GM21619 (cell line): ENCODE results near the gene NPEPL1.

Experiments
- ATAC-seq: cut with Tn5 transposase; IDR thresholded peaks from one replicate; pipeline ENCODE4 v1.9.1; 2021; ENCODE audit not compliant: unreplicated experiment

NPEPL1 gene

DNA sequence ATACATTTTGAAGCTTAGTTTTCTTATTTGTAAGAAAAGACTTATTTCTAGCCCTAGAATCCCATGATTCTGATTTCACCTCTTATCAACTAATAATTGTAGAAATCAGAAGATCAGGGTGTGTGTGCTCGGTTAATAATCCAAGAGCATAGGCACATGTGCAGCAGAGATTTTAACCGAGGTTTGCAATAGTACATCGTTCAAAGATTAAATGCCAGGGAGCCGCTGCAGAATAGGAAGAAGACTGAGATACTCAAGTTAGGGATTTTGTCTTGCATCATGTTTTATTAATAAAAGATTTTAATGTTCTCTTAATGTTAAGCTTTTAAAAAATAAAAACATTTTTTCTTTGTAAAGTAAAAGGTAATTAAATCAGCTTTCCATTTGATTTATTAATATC, 34.6 kb upstream of the NPEPL1 start:
- ATAC-seq: no peak

DNA sequence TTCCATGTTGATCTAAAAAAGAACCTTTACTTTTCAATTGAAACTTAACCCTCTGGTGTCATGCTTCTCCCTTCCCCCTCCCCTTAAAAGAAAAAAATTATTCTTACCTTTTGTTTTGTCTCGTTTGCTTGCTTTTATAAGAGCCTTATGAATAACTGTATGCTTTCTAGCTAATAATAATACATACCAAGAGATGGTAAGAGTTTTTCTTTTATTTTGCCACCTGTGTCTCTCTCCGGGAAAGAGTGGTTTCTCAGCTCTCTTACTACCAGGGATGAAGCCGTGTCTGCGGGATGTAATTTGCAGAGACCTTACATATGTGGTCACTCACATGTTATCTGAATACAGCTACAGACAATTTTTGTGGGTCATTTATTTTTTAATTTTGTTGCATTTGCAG, 33.8 kb upstream of the NPEPL1 start:
- ATAC-seq: no peak

DNA sequence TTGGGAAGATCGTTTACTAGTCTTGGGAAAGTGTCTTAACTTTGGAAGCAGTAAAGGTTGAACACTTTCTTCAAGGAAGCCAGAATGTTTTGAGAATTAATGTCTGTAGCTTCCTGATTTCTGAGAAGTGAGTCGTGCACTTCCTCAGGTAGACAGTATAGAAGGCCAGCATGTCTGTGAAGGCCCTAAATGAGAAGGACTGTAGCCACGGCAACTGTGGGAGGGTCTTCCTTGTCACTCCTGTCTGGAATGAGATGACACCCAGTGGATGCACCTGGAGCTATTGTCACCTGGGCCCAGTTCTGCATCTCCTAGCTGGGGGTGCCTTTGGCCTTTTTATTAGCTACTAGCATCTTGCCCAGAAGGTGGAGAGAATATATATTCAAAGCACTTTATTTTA, 32.8 kb upstream of the NPEPL1 start:
- ATAC-seq: no peak

DNA sequence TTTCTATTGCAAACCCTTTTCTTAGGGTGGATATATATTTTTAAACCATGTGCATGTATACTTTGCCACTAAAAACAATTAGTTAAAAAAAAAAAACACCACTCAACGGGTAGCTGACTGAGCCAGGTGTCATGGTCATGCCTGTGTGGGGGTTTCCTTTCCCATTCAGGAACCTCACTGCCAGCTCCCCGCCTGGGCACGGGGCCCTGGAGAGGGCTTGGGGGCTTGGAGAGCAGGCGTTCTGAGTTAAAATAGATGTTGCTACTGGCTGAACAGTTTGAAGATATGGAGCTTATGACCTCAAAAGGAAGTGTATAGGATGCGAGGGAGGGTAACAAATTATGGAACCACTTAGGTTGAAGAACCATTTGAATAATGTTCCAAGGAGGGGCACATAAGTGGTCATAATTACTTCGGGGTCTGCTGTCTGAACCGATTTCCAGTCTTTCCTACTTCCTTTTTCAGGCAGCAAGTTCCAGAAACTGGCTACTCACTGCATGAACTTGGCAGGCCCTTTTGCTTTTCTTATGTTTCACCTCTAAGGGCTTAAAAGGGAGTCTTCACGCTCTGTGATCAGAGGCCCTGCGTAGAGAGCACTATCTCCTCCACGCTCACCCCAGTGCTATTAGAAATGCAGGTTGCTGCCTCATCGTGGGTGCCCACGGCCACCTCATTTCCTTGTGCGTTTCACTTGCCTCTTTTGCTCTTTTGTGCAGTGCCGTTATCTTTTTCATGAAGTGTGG, 31.6 kb upstream of the NPEPL1 start:
- ATAC-seq: no peak

DNA sequence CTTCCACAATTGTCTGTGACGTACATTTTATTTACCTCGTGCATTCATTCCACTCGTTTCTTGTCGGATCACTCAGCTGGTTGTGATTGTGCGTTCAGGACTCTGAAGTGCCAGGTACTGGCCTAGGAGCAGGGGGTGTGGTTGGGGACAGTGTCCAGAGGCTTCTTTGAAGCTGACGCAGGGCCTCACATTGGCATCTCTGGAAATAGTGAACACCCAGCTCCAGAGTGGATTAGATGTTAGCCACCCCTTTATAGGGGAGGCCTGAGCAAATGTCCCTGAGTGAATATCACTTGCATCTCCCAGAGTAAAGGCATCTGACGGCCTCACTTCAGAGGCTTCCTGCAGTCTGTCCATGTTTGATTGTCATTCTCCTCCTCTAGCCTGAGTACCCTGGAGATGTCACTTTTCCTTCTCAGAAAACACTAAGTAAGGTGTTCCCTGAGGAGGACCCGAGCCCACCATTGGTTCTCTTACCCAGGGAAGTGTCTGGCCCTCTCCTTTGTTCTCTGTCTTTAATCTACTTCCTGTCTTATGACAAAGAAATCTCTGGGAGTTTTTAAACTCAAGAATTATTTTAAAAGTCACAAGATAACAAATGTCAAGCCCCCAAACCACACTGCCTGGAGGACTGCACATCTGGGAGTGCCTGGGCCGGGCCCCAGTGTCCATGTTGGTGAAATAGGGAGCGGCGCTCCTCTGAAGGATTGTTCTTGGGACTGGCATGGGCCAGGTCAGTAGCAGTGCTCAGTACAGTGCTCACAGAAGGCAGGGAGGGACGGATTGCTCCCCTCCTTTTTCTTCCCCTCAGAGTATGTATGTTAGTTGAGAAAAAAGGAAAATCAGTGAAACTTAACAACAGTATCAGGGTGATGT, 30.8 kb upstream of the NPEPL1 start:
- ATAC-seq: no peak

DNA sequence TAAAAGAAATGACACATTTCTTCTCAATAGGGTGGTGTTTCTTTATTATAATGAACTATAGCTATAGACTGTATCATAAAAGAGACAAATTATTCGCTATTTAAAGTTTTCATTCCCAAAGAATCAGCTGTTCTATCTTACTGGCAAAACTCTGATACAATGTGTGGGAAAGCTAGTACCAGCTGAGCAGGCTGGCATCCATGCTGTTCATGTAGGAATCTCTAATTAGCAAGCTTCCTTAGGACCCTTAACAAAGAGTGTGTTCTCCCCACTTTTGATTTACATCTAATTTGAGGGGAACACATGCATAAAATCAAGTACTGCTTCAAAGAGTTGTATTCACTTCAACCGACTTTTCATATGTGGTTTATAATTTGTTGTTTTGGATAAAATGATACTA, 28.3 kb upstream of the NPEPL1 start:
- ATAC-seq: no peak

DNA sequence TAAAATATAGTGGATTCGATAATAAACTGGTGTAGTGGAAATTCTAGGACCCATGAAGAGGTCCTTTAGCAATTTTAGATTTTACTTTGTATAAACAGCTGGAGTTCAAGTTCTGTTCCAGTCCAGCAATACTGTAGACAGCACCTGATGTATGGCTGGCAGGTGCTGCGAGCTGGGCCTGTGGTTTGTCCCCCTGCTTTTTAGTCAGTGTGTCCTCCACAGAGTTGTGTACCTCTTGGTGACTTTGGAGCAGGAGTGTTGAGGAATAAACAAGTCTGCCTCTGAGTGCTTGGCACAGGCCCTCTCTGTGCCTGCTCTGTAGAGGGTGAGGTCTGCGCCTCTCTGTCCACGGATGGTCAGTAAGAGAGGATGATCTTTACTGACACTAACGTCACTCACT, 27.7 kb upstream of the NPEPL1 start:
- ATAC-seq: no peak

DNA sequence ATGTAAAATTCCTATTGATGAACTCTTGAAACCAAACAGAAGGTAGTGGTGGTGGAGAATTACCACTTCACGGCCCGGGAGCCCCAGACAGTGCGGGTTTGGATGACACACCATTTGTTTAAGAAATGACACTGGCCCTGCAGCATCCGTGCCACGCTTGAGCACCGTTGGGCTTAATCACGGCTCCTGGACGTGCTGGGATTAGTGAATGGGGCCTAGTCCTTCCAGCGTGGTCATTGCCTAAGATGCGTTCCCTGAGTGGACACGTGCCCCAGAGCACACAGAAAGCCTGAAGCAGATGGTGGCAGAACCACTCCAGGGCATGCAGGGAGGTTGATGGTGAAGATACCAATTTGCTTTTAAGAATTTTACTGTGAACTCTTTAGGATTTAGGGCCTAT, 27.0 kb upstream of the NPEPL1 start:
- no peak for ATAC-seq

DNA sequence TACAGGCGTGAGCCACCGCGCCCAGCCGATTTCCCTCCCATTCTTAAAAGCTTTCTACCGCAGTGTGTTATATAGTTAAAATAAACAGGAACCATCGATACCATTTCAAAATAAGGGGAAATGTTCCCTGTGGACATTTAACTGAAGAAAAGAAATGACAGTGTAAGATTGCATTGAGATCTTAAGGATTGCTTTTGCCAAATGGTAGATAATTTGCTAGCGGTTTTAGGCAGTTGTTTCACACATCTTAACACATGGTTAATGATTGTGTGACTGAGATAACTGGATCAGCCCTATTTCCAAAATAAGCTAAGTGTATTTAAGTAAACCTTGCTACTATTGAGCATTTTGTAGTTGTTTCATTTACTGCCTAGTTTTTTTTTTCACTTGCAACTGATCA, 25.9 kb upstream of the NPEPL1 start:
- ATAC-seq: no peak

DNA sequence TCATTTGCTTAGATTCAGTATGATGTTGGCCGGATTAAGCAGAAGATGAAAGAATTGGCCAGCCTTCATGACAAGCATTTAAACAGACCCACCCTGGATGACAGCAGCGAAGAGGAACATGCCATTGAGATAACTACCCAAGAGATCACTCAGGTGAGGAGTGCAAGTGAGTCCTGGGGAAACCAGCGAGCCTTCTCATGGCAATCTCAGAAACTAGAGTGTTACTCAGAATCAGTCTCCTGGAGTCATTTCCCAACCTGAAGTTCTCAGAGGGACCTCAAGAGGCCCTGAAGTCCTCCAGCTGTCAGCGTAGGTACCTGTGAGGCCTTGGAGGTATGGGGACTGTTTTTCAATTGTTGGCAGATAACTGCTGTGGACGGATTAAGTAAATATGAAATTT, 24.6 kb upstream of the NPEPL1 start:
- no peak for ATAC-seq

DNA sequence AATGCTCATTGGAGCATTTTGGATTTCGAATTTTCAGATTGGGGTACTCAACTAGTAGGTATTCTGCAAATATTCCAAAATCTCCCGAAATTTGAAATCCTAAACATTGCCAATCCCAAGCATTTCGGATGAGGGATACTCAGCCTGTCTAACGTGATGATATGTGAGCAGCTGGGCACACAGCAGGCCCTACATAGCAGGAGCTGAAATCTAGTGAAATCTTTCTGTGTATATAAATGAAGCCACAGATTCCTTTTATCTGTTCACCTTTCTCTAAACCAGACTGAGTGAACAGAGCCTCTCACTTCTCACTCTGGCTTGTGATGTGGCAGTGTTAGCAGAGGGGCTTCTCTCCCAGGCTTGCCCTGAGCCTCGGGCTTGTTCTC, 23.7 kb upstream of the NPEPL1 start:
- ATAC-seq: no peak

DNA sequence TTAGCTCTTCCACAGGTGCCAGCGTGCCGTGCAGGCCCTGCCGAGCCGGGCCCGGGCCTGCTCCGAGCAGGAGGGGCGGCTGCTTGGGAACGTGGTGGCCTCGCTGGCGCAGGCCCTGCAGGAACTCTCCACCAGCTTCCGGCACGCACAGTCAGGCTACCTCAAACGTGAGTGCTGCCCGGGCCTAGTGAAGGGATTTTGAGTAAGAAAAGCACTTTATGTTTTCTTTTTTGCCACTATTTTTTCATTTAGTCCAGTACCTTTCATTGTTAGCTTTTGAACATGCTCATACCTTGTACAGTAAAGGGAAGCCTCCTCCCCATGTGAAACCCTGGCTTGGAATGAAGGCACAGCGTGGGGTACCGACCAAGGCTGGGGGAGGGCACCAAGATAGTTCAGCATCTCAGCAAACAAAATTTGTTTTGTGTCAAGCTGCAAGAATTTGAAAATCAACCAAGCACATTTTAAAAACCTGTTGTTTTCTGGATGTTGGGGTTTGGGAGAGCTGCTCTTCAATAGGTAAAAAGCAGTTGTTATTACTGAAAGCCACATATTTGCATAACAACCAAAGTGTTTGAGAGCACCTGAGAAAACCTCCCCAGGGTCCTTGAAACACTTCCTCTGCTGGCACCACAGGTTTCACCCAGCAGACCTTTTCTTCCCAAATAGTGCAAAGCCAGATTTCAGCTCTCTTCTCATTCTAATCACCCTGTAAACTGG, 23.2 kb upstream of the NPEPL1 start:
- ATAC-seq: peak; percentile 75

DNA sequence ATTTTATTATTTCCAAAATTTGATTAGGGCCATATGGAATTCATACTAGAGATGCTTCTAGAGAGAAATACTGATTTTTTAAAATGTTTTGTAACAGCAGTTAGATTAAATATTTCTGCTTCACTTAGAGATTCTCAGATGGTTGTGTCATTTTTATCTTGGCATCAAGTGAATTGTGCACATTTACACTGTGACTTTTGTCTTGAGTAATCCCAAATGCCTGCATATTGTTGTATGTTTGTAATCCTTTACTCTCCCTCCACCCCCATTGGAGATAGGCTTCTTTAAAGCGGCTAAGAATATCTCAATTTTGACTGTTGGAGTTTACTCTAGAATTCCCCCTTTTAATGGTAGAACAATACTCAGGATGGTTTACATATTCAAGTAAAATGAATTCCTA, 22.5 kb upstream of the NPEPL1 start:
- ATAC-seq: no peak

DNA sequence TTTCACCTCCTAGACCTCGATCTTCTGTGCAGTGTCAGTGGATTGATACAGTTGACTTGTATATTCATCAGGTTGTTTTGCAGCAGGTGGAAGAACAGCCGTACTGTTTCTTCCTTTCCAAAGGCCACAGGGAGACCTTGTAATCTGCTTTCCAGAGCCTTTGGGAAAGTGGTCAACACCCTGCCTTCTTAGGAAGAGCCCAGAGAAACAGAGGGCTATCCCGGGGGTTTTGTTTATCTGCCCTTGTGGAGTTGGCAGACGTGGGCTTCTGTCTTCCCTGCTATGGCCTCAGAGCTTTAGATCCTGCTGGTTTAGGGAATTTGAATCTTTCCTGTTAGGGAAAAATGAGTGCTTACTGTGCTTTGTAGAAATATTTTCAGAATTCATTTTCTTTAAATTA, 21.9 kb upstream of the NPEPL1 start:
- ATAC-seq: no peak

DNA sequence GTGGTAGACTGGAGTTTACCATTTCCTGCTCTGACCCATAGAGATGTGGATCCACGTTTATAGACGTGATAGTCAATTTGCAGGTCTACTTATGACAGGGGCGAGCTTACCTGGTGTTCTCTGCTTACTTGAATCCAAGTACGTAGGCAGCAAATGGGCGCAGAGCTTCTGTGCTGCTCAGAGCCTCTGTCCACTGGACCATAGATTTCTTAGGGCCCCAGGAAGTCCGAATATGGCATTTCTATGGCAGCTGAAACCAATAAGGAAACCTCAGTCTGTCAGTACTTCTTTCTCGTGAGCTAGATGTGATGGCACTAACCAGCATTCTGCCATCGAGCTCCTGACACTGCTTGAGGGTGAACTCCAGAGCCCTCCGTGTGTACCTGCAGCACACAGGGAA, 19.5 kb upstream of the NPEPL1 start:
- no peak for ATAC-seq

DNA sequence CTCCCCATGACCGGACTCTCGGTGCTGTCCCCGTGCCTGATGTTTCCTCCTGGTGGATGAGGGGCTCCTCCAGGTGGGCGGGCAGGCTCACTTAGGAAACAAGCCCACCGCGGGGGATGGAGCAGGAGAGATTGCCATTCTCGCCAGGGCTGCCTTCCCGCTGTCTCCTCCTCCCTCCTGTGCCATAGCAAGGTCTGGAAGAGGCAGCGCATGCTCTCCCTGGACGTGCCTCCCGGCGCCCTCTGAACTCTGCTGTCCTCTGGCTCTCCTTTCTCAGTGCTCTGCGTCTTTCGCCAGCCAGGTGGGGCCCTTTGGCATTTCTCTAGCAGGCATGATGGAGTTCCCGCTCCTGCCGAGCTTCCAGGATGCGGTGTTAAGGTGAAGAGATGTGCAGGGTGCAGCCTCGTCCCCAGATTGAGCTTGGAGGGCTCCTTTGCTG, 17.4 kb upstream of the NPEPL1 start:
- ATAC-seq: no peak

DNA sequence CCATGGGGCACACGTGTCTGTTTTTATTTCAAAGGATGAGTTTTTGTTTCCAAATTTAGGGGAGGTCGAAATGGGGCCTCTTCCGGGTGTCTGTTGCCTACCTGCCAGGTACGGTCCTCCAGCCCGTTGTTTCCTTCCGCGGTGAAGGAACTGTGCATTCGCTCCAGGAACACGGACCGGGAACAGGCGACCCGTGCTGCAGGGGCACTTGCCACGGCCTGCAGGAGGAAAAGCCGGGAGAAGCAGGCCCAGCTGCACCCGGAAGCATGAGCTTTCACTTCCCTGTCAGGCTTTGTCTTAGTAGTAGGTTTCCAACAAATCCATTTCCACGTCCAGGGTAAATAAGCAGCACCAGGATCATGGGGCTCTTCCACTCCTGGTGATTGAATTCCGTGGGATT, 17.0 kb upstream of the NPEPL1 start:
- no peak for ATAC-seq

DNA sequence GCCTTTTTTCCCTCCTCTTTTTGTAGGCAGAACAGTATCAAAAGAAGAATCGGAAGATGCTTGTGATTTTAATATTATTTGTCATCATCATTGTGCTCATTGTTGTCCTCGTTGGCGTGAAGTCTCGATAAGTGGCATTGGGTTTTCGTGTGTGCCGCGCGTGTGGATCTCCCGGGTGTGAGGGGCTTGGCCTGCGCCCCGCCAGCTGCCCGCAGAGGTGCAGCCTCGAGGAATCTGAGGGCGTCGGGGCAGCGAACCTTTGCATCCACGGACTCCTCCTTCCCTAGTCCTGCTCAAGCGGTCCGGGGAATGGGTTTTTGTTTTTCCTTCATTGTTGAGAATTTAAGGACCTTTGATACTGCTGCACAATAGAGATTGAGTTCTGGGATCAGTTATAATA, 16.4 kb upstream of the NPEPL1 start:
- ATAC-seq: no peak

DNA sequence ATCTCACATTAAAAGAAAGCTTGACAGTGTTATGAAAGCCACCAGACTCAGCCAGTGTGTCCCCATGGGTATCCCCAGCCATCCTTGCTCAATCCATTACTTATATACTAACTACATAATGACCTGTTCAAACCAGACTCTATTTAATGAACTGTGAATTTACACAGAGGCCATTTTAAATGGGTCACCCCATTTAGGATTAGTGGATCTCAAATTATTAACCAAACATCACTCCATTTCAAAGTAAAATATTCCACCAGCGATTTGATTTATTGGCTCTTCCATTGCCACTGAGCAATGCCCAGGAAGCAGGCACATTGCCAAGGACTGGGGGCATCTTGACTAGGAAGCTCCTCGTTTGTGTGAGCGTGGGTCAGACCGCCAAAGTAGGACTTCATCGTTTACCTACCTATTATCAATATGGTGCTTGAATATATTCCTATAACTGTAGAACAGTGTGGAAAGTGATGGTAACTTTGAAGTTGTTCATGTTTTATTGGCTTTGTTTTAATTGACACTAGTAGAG, 15.5 kb upstream of the NPEPL1 start:
- no peak for ATAC-seq

DNA sequence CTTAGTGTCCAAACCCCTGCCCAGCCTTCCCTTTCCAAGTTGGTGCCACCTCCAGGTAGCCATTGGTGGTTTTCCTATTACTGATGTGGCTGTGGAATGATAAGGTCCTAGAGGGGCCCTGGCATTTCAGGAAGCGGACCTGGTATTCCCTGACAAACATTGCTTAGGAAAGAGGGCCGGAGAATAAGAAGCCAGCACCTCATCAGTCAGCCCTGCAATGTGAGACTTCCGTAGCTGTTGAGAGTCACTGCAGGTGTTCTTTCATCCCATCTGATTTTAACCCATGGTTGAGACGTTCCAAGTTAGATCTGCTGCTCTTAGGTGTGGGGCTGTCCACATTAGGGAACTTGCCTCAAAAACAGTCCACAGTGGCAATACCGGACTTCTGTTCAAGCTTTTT, 14.8 kb upstream of the NPEPL1 start:
- ATAC-seq: no peak

DNA sequence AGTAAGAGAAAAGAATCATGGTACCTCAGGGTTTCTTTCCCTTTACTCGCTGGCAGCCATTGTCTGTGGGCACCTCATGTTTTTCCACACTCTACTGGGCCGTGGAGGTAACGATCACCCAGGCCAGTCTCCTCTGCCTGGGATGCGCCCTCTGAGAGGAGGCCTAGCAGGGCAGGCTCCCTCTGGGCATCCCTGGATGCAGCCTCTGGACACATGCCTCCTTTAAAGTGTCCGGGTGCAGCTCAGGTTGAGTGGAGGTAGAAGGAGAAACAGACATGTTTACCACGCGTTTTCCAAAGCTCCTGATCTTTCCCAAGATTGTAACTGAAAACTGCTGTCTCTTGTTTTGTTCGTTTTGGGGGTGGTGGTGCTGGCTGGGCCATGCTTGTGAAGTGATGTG, 13.8 kb upstream of the NPEPL1 start:
- no peak for ATAC-seq
